Fibroblast of pulmonary artery (primary cell): Measurements from ENCODE around the gene TARBP2.

Source experiments
- DNase-seq: peaks from one replicate; pipeline ENCODE4 v3.0.0-alpha.2; 2010; ENCODE audit warnings: low read depth
- H3K4me3 ChIP-seq: replicated peaks from 2 replicates; pipeline ENCODE4 v1.5.1; 2011; ENCODE audit warnings: low read depth, mild to moderate bottlenecking, control low read depth, low read length, moderate library complexity
- CTCF ChIP-seq: IDR thresholded peaks from 2 replicates; pipeline ENCODE4 v1.5.1; 2011; ENCODE audit warnings: mild to moderate bottlenecking, control low read depth, low read length, inconsistent platforms; ENCODE audit errors: missing control alignments

Gene TARBP2

GRCh38 chr12:53518381-53518780 is 17.3 kb downstream of the TARBP2 start:
- H3K4me3 ChIP-seq = no peak overlapping the region
- DNase-seq = peak; percentile 38
- no peak for TF ChIP-seq CTCF

GRCh38 chr12:53523131-53523530 is 22.0 kb downstream of the TARBP2 start:
- no peak overlapping the region for H3K4me3 ChIP-seq
- DNase-seq = no peak
- no peak for TF ChIP-seq CTCF

GRCh38 chr12:53524476-53524875 is 23.4 kb downstream of the TARBP2 start:
- DNase-seq = no peak
- TF ChIP-seq CTCF = no peak
- no peak overlapping the region for H3K4me3 ChIP-seq

GRCh38 chr12:53530061-53530460 is 29.0 kb downstream of the TARBP2 start:
- no peak overlapping the region for H3K4me3 ChIP-seq
- DNase-seq = no peak
- TF ChIP-seq CTCF = no peak

- no peak overlapping the region for H3K4me3 ChIP-seq
- TF ChIP-seq CTCF = no peak
- DNase-seq = no peak
Observed at GRCh38 chr12:53530920-53531319, 29.8 kb downstream of the TARBP2 start.

- no peak for DNase-seq
- no peak overlapping the region for H3K4me3 ChIP-seq
- no peak for TF ChIP-seq CTCF
Observed at GRCh38 chr12:53532021-53532420, 30.9 kb downstream of the TARBP2 start.

GRCh38 chr12:53532524-53533445 is 31.7 kb downstream of the TARBP2 start:
- no peak for TF ChIP-seq CTCF
- no peak overlapping the region for H3K4me3 ChIP-seq
- no peak for DNase-seq
